ENCODE data around the gene OSBPL8. TPM values are rescaled to one million over a fixed set of nuclear protein-coding genes. Genes with fewer than 3 reads are reported as not detected.

OSBPL8 gene
- total and polyA plus RNA-seq, 9 of the 15 experiments (the other 6 are each of a cell fraction or from before 2014, with no cell fraction given) = 17.4 to 82.7 (median 42.8) TPM

DNA sequence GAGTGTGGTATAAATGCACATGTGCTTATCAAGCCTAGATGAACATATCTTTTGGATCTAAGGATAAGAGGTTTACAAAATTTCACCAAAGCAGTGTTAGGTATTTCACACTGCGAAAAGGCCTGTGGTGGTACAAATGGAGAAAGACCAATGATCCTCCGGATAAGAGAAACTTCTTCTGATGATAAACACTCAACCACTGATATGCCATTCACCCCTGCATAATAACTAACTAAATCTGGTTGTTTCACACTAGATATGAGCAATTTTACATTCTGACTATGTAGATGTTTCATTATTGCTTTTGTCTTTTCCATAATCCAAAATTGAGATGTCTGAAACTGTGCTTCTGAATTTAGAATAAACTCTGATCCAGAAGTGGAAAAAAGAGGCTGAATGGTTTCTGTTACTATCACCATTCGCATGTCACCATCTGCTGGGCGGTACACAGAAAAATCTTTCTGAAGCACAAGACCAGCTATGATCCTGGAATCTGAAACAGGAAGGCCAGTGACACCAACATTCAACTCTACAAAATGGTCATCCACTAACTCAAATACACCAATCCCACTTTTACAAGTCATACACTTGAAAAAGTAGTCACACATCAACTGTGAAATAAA lies 212.7 kb downstream of the OSBPL8 start (continued):
- TF ChIP-seq CTCF (IDR thresholded peaks at IDR 0.05 in 2 of 3, conservative IDR thresholded peaks at IDR 0.05 in 1 of 3; ENCODE audit: insufficient read depth in 2 of 3, low read depth in 1 of 3, low read length in 3 of 3) (peak; percentile 39 to 73 (median 58); a peak in 5 of 6 replicates), SPI1 (IDR thresholded peaks at IDR 0.05; ENCODE audit: borderline replicate concordance, low read depth, low read length) (peak; percentile 23; the same call in 1 of the 2 replicates), NFE2 (IDR thresholded peaks at IDR 0.05; ENCODE audit: low read depth) (no peak), TAF9B (IDR thresholded peaks at IDR 0.05; ENCODE audit: partially characterized antibody) (no peak), TCF3 (CRISPR knock-in tag; IDR thresholded peaks at IDR 0.05) (peak; percentile 27; the same call in 1 of the 2 replicates), LEF1 (IDR thresholded peaks at IDR 0.05) (no peak), ARID2 (IDR thresholded peaks at IDR 0.05) (0 out of 2 replicates have a peak, but pooled peaks have one; percentile 14), RBBP5 (IDR thresholded peaks at IDR 0.05; ENCODE audit: borderline replicate concordance, insufficient read depth, low read length, poor library complexity, severe bottlenecking) (no peak), SMC3 (conservative IDR thresholded peaks at IDR 0.05; ENCODE audit: insufficient read depth, low read depth, low read length) (0 out of 2 replicates have a peak, but pooled peaks have one; percentile 27), RCOR1 (IDR thresholded peaks at IDR 0.05; ENCODE audit: borderline replicate concordance in 1 of 2, low read depth in 2 of 2, low read length in 2 of 2) (0 out of 4 replicates have a peak, but pooled peaks of 1 of the 2 experiments have one; percentile 27), FOSL1 (tag; conservative IDR thresholded peaks at IDR 0.05) (0 out of 2 replicates have a peak, but pooled peaks have one; percentile 29), ZNF384 (IDR thresholded peaks at IDR 0.05; ENCODE audit: low read depth, low read length) (0 out of 2 replicates have a peak, but pooled peaks have one; percentile 4), CREM (IDR thresholded peaks at IDR 0.05; ENCODE audit: low read depth) (peak; percentile 18; the same call in 1 of the 2 replicates), NEUROD1 (IDR thresholded peaks at IDR 0.05; ENCODE audit: borderline replicate concordance, low read depth, low read length, partially characterized antibody) (no peak)
- TF ChIP-seq, protein P1, sequence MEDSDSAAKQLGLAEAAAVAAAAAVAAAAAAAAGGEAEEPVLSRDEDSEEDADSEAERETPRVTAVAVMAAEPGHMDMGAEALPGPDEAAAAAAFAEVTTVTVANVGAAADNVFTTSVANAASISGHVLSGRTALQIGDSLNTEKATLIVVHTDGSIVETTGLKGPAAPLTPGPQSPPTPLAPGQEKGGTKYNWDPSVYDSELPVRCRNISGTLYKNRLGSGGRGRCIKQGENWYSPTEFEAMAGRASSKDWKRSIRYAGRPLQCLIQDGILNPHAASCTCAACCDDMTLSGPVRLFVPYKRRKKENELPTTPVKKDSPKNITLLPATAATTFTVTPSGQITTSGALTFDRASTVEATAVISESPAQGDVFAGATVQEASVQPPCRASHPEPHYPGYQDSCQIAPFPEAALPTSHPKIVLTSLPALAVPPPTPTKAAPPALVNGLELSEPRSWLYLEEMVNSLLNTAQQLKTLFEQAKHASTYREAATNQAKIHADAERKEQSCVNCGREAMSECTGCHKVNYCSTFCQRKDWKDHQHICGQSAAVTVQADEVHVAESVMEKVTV (CRISPR knock-in tag; IDR thresholded peaks at IDR 0.05) = peak; percentile 71
